Umbilical cord (tissue), 2 donors: ENCODE data around the gene CCN2. TPM values are rescaled to one million over a fixed set of nuclear protein-coding genes. Genes with fewer than 3 reads are reported as not detected.
"Not testable (repeated sequence)": the region's sequence is repeated elsewhere in the genome, so short reads cannot be mapped to it uniquely, and the experiment has no call there.

Experiments
- DNase-seq: peaks from one replicate; pipeline ENCODE4 v3.0.0-alpha.2; 2015; ENCODE audit warnings: low spot score
- total RNA-seq: library from RNA; depleted of rRNA; stranded (reverse); fragments of >200 nt; gene quantifications from one replicate; pipeline ENCODE4 v1.2.3, GENCODE V29; 2014; ENCODE audit warnings: low replicate concordance; ENCODE audit not compliant: insufficient read depth

Gene CCN2
- total RNA-seq, 1 donor from 2014 or later, result 376 TPM

DNA sequence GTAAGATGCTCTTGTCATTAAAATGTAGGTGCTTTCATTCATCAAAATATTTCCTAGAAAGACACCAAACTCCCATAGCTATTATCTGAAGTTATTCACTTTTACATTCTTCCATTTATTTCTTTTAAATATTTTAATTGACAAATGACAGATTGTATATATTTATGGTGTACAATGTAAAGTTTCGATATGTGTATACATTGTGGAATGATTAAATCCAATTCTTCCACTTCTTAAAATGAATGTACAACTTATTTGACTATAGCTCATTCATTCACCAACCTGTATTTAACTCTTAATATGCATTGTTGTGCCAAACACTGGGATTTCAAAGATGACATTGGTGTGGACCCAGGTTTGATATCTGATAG, 41.0 kb downstream of the CCN2 start:
- no peak for DNase-seq

DNA sequence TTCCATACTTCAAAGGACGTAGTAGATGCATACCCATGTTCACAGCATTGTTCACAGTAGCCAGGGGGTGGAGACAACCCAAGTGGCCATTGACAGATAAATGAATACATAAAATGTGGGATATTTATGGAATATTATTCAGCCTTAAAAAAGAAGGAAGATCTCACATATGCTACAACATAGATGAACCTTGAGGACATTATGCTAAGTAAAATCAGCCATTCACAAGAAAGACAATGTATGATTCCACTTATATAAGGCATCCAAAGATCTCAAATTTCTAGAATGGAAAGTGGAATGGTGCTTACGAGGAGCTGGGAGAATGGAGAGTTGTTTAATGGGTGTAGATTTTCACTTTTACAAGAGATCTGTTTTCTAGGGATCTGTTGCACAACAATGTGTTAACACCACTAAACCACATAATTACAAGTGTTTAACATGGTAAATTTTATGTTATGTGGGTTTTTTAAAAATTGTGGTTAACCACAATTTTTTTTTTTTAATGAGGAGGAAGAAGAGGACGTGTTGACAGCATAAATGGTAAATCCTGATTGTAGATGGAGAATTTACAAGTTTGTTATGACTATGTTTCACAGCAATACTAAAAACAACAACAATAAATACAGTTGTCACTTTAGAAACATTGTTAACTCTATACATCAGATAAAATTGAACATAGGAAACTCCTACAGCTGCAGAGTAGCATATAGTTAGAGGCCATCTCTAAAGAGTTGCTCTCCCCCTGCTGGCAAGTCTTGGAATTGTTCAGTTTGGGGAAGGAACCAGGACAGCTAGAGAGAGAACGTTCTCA, 41.6 kb downstream of the CCN2 start:
- DNase-seq, result peak; percentile 85

DNA sequence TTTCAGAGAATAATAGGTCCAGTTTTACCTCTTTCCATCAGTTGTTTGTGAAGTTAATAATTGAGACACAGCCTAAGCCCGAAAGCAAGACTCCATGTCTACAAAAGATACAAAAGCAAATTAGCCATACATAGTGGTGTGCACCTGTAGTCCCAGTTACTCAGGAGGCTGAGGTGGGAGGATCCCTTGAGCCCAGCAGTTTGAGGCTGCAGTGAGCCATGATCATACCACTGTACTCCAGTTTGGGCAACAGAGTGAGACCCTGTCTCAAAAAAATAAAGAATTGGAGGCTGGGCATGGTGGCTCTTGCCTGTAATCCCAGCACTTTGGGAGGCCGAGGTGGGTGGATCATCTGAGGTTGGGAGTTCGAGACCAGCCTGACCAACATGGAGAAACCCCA, 42.4 kb downstream of the CCN2 start:
- not testable (repeated sequence) for DNase-seq

DNA sequence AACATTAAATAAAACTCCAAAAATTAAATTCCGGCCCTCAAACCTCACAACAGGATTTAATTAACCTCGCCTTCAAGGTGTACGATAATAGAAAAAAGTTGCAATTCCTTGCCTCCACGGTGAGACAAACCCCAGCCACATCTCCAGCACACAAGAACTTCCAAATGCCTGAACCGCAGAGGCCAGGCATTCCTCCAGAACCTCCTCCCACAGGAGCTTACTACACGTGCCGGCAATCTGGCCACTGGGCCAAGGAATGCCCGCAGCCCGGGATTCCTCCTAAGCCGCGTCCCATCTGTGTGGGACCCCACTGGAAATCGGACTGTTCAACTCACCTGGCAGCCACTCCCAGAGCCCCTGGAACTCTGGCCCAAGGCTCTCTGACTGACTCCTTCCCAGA, 47.4 kb downstream of the CCN2 start:
- not testable (repeated sequence) for DNase-seq

DNA sequence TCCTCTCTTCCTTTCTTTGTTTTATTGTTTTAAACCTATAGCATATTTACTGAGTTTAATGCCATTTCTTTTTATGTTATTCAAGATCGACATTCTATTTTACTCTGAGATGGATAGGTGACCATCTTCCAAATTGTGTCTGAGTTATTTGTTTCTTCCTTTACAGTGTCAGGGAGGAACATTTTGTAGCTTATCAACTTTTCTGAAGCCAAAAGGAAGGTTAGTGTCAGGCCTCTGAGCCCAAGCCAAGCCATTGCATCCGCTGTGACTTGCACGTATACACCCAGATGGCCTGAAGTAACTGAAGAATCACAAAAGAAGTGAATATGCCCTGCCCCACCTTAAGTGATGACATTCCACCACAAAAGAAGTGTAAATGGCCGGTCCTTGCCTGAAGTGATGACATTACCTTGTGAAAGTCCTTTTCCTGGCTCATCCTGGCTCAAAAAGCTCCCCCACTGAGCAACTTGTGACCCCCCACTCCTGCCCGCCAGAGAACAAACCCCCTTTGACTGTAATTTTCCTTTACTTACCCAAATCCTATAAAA, 49.8 kb downstream of the CCN2 start:
- not testable (repeated sequence) for DNase-seq

DNA sequence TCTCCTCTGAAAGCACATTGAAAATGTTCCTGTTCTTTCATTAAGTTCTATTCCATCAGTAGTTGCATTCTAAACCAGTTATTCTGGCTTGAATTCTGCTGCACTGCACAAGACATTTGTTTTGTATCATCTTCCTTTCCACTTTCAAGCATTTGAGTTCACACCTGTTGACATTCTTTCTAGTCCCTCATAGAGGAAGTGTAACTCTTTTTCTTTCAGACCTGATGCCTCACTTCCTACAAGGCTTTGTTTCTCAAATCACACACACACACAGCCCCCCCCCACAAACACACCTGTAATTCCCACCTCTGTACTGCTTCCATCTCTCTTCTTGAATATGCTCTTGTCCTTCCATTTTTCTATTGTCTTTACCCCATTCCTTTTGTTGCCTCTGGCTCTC, 50.9 kb downstream of the CCN2 start:
- DNase-seq, result no peak

DNA sequence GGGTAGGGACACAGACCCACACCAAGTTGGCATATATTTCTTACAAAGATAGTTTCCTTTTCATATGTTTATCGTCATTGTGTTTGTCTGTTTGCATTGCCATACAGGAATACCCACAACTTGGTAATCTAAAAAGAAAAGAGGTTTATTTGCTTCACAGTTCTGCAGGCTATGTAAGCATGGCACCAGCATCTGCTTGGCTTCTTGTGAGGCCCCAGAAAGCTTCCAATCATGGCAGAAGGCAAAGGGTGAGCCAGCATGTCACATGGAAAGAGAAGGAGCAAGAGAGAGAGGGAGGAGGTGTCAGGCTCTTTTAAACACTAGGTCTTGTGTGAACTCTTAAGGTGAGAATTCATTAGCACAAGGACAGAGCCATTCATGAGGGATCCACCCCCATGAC, 52.5 kb downstream of the CCN2 start:
- DNase-seq, result no peak

Other genes starting within 250 kb of the CCN2 start
- 3.6 TPM for gene OR2A4, start 250.0 kb downstream of the CCN2 start, total RNA-seq
- 6.3 TPM for gene CTAGE9, start 240.4 kb downstream of the CCN2 start, total RNA-seq
- gene ENPP1, start 143.4 kb downstream of the CCN2 start, total RNA-seq, result 64.0 TPM